CD4-positive, alpha-beta T cell treated with Interleukin-21 for 1 hour (primary cell): Measurements from ENCODE around the gene NAT14.

Source experiments
- DNase-seq: peaks from one replicate; pipeline ENCODE4 v3.0.0-alpha.2; 2020

Gene NAT14

GRCh38 chr19:55472463-55472862 is 12.5 kb upstream of the NAT14 start:
- no peak for DNase-seq

DNA sequence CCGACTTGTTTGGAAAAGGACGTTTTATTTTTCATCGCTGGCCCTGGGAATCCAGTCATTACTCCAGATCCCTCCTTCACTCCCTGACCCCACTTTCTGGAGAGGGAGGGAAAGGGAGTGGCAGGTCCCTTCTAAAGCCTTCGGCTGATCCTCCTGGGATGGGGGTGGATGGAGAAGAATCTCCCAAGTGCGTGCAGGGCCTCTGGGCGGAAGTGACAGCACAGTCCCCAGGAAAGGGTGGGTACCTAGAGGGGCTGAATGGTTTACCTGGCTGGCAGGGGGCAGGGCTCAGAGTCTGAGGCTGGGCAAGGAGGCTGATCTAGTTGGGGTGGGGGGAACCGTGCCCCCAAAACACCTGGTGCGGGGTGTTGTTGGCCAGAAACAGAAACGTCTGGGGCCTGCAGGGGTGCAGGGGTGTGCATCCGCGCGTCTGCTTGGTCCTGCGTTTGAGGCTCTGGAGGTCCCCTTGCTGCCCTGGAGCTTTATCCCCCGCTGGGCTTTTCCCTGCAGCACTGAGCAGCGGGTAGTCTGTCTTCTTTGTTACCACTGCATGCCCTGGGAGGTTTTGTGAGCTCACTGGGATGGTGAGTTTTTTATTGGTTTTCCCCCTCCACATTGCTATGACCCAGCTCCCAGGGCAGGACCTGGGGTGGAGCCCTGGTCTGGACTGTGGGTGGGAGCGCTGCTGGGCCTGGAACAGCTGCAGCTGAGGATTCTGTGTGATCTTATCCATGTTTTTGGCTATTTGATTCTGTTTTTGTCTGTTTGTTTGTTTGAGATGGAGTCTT is 11.6 kb upstream of the NAT14 start:
- DNase-seq = no peak

GRCh38 chr19:55474269-55475265 is 10.4 kb upstream of the NAT14 start:
- DNase-seq = no peak

- DNase-seq = peak; percentile 97
Measured at GRCh38 chr19:55476100-55476775, 8.8 kb upstream of the NAT14 start, which contains the start of gene ZNF628. Gene ZNF628, plus strand, starts transcription at chr19:55476617. Its CDS starts 3,294 bp downstream, at chr19:55479911.

GRCh38 chr19:55477905-55478304 is 7.1 kb upstream of the NAT14 start:
- no peak for DNase-seq

GRCh38 chr19:55478364-55478763 is 6.6 kb upstream of the NAT14 start:
- DNase-seq = no peak

GRCh38 chr19:55479045-55479444 is 5.9 kb upstream of the NAT14 start:
- no peak for DNase-seq

- no peak for DNase-seq
Measured at GRCh38 chr19:55479451-55480230, 5.3 kb upstream of the NAT14 start.

DNA sequence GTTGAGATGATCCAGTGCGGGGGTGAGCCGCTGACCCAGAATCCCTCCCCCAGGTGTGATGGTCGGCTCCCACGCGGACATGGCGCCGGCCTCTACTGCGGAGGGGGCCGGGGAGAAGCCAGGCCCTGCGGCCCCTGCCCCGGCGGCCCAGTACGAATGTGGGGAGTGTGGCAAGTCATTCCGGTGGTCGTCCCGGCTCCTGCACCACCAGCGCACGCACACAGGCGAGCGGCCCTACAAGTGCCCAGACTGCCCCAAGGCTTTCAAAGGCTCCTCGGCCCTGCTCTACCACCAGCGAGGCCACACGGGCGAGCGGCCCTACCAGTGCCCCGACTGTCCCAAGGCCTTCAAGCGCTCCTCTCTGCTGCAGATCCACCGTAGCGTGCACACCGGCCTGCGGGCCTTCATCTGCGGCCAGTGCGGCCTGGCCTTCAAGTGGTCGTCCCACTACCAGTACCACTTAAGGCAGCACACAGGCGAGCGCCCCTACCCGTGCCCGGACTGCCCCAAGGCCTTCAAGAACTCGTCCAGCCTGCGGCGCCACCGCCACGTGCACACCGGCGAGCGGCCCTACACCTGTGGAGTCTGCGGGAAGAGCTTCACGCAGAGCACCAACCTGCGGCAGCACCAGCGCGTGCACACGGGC is 3.7 kb upstream of the NAT14 start:
- no peak for DNase-seq

DNA sequence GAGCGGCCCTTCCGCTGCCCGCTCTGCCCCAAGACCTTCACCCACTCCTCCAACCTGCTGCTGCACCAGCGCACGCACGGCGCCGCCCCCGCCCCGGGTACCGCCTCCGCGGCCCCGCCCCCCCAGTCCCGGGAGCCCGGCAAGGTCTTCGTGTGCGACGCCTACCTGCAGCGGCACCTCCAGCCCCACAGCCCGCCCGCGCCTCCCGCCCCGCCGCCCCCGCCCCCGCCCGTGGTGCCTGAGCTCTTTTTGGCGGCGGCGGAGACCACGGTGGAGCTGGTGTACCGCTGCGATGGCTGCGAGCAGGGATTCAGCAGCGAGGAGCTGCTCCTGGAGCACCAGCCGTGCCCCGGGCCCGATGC is 3.2 kb upstream of the NAT14 start:
- DNase-seq = no peak

- no peak for DNase-seq
Measured at GRCh38 chr19:55482156-55482961, 2.6 kb upstream of the NAT14 start.

GRCh38 chr19:55482967-55483705 is 1.9 kb upstream of the NAT14 start:
- DNase-seq = no peak

DNA sequence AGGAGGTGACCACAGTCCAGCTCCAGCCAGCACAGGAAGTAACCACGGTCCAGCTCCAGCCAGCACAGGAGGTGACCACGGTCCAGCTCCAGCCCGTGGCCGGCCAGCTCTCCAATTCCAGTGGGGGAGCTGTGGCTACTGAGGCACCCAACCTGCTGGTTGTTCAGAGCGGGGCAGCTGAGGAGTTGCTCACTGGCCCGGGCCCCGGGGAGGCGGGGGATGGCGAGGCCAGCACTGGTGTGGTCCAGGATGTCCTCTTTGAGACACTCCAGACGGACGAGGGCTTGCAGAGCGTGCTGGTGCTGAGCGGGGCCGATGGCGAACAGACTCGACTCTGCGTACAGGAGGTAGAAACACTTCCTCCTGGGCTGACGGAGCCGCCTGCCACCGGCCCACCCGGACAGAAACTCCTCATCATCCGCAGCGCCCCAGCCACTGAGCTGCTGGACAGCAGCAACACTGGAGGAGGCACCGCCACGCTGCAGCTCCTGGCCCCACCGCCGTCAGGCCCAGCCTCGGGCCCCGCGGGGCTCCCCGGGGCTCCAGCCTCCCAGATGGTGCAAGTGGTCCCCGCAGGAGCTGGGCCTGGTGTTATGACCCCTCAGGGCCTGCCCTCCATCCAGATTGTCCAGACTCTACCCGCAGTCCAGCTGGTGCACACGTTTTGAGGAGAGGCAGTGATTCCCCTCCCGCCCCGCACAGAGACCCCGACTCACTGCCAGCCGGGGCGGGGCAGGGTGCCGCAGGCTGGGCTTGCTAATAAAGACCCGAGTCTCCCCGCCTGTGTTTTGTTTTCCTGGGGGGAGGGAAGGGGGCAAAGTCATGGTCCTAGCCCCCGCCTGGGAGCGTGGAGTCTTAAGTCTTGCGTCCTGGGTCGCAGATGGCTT is 1.0 kb upstream of the NAT14 start:
- DNase-seq = no peak

GRCh38 chr19:55485439-55486011 is 537 bp downstream of the NAT14 start:
- no peak for DNase-seq

GRCh38 chr19:55486043-55486970 is 1.3 kb downstream of the NAT14 start:
- DNase-seq = no peak

DNA sequence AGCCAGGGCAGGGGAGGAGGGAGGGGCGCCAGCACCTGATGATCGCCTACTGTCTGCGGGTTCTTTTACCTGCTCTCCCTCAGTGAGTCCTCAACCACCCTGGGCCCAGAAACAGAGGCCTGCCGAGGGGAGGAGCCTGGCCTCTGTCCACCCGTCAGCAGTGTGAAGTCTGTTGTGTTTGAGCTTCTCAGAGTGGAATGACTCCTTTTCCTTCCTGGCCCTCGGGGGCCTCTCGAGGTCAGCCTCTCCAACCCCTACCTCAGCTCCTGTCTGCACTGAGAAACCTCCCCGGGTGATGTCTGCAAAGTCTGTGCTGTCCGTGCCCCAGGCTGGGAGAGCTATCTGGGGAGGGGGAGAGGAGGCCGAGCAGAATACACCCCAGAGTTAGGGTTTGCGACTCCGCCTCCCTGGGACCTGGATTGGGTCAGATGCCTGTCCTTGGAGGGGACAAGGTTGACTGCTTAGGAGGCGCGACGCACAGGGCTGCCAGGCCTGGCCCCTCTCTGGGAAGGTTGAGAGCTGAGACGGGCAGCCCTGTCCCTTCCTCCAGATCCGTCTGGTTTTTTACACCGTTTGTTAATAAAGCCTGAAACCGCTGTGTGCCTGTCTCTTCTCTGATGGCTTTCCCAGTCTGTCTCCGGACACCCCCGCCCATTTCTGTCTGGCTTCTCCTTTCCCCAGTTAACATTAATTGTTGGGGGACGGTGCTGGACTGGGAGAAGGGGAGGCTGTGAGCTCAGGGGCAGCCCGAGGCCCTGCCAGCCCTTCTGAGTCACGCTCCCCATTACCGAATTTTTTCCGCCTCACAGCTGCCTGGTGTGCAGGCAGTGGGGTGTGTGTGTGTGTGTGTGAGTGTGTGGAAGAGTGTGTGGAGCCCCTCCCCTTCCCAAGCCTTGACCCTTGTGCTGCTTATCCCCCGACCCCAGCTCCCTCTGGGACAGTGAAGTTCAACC is 2.3 kb downstream of the NAT14 start:
- DNase-seq = no peak
